ENCODE results near the gene PCSK9.

GRCh38 chr1:55038974-55039341, 390 bp upstream of the PCSK9 start:
- TF ChIP-seq CTCF (IDR thresholded peaks at IDR 0.05) (no peak), POLR2A (IDR thresholded peaks at IDR 0.05) (no peak)
